Ureter (tissue), 1 donor: Measurements from ENCODE around the gene SF3B6. TPM values are rescaled to one million over a fixed set of nuclear protein-coding genes. Genes with fewer than 3 reads are reported as not detected.
"Not testable (repeated sequence)": the region's sequence is repeated elsewhere in the genome, so short reads cannot be mapped to it uniquely, and the experiment has no call there.

ENCODE experiments used
- DNase-seq: peaks from one replicate; pipeline ENCODE4 v3.0.0-alpha.2; 2020; ENCODE audit warnings: low spot score
- total RNA-seq: library from RNA; stranded (reverse); gene quantifications from one replicate; pipeline ENCODE4 v1.2.4, GENCODE V29; 2023
- donor health status: DM: yes; HTN: yes; CAD: no.

Gene SF3B6, protein sequence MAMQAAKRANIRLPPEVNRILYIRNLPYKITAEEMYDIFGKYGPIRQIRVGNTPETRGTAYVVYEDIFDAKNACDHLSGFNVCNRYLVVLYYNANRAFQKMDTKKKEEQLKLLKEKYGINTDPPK
- total RNA-seq, result 70.5 TPM

DNA sequence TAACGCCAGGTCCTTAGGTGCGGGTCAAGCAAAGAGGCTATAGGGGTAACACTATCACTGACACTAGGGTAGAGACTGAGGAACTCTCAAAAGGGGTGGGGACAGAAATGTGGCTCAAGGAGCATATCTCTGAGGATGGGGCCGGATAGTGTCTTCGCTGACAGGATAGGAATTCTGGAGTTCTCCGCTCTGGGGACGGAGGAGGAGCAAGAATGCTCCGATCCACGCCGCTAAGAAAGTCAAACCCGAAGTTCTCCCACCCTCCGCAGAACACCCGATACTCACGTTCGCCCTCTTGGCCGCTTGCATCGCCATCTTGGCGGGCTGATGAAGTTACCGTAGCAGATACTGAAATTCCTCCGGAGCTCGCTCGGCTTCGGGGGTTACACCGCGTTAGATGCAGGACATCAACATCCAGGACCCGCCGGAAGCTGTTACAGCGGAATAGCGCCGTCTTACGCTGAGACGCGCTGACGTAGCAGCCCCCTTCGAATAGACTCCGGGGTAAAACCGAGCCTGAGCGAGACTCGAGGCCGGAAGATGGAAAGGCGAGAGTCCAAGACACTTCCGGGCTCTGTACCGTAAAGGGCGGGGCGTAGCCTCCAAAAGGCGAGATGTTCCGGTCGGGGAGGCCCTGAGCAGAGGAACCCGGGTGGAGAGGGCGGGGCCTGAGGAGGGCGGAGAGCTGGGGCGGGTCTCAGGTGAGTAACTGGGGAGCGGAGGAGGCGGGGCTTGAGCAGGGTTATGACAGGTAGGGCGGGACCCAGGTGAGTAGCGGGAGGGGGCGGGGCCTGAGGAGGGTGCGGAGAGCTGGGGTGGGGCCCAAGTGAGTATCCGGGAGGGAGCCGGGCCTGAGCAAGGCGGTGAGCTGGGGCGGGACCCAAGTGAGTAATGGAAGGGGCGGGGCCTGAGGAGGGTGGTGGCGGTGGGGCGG is at the start of gene SF3B6:
Gene SF3B6, minus strand, starts transcription at position 412 of the 934 bp plus-strand sequence. Its CDS starts 97 bp downstream, at position 315.
- DNase-seq, result peak; percentile 100

DNA sequence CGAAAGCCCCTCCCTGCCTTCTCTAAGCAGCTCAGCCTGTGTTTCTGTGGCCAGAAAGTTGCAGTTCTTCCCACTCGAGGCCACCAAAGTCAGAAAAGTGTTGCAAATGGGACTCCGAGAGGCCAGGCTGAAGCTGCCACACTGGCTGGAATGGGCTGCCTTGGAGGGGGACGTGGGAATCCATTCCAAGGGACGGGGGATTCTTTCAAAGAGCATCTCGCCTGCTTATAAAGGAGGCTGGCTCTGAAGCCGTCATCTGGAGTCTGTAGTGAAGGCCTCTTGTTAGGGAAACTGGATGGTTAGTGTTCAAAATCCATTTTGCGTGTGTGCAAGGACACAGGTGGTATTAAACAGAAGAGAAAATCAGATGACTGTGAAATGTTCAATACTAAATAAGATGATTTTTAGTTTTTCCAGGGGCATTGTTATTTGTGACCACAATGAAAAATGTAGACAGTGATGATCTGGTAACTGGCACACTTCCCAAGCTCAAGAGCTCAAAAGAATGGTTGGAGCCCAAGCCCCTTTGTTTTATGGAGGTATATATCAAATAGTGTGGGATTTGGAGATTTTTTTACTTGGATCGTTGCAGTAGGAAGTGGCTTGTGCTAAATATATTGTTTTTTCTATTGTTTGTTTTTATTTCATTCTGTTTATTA is 47.9 kb upstream of the SF3B6 start:
- DNase-seq, result no peak

DNA sequence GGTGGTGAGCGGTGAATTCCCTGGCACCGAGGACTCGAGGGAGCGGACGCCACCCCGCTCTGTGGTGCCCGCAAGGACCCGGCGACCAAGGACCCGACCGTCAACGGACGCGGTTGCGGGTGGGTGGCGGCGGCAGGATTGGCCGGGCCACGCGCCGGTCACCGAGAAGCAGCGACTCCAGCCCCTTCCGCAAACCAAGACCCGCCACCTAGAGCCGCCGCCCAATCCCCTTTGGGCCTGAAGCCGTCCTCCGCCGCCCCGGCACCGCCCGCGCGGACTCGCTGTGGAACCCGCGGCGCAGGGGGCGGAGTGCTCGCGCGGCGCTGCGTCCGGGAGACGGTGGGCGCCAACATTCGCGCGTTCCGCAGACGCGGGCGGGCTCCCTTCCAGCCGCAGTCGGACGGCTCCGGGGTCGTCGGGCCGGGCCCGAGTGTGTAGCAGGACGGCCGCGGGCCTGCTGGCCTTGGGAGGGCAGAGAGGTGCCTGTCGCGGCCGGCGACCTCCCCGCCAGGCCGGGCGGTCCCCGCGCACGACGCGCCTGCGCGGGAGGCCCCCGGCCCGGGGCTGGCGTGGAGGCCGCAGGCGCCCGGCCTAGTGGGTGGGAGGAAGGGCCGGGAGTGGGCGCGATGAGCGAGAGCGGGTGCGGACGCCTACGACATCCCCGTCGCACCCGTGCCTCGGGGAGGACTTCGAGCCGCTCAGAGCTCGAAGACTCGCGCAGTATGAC is 47.2 kb upstream of the SF3B6 start, which contains the start of the genes FAM228B and PFN4:
Gene FAM228B, plus strand, starts transcription at position 275 of the 727 bp plus-strand sequence. CDS start 893 bp downstream, outside the sequence.
Gene PFN4, minus strand, starts transcription at position 140 of the 727 bp plus-strand sequence. CDS start 799 bp downstream, outside the sequence.
- DNase-seq, result peak; percentile 90

DNA sequence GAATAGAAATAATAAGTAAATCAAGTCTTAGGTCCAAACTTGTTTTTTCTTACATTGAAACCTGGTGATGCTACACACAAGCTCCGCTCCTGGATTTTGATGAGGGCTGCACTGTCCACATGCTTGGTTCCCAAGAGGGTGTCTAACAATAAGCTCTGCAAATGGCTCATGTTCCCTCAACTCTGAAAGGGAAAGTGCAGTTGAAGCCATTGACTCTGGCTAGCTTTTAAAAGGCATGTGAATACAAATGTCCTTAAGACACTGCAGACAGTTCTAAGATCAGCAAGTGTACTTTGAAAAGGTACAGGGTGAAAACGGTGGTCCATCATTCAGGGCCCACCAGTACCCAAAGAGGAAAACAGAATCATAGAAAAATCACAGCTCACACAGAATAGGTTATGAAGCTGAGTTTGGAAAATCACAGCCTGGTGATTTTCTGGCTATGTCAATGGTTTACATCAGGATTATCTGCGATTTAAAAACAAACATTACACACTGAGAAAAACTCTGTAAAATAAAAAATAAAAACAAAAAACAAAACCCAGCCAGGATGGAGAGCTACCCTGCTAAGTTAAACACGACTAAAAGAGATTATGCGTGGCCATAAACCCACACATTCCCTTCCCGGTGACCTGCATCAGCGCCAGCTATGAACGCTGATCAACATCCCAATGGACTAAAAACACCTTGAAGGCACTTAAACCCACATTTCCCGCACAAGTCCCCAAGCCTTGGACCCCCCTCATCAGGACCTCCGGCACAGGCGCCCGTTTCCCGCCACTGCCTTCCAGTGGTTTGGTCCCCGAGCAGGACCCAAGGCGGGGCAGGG is 46.5 kb upstream of the SF3B6 start:
- DNase-seq, result no peak

DNA sequence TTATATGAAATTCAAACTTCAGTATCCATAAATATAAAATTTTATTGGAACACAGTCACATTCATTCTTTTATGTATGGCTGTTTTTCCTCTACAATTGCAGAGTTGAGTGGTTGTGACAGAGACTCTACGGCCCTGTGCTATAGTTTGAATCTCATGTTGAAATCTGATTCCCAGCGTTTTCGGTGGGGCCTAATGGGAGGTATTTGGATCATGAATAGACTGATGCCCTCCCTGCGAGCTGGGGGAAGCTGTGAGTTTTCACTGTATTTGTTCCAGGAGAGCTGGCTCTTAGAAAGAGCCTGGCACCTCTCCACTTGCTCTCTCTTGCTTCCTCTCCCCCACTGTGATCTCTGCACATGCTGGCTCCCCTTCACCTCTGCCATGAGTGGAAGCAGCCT is 45.3 kb upstream of the SF3B6 start:
- DNase-seq, result no peak

DNA sequence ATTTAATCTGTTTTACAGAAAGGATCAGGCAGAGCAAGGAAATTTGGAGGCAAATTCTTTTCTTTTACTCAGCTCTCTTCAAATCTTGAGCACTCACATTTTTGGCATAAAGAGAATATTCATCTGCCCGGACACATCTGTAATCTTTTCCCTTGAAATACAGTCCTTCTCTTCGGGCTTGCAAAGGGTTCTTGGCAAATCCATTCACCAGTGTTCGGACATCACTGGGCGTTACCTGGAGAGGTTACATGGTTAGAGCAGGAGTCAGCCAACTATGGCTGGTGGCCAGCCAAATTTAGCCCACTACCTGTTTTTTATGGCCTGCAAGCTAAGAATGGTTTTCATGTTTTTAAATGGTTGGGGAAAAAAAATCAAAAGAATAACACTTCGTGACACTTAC is 44.9 kb upstream of the SF3B6 start:
- DNase-seq, result no peak

DNA sequence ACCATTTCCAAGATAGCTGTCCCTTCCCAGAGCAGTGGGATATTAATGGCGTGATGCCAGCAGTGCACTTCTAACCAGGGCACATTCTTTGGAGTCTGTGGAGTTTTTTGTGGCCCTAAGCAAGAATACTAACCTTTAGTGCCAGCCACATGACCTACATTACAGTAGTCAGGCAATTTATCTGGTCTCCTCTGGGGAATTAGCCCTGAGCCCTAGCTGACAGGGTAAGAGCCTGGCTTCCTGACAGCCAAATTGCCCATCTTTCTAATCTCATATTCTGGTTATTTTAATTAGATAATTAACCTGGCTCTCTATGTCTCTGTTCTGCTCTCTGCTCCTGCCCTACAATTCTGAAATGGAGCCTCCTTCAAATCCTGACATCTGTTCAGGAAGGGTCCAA is 41.8 kb upstream of the SF3B6 start:
- no peak for DNase-seq

DNA sequence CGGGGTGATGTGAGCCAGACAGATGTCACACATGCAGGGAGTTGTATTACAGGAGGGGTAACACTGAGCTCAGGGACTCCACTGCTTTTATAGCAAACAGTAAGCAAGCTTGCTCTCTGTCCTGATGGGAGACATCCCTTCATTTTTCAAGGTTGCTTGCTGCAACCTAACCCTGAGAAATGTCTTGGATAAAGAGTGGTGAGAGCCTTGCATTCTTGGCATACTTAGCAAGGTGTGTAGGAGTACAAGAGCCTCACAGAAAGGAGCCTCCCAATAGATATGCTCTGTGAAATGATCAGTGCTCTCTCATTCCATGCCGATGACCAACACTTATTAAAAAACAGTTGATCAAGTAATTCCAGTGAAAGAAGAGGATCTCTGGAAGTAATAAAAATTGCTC is 38.9 kb upstream of the SF3B6 start:
- DNase-seq, result no peak

DNA sequence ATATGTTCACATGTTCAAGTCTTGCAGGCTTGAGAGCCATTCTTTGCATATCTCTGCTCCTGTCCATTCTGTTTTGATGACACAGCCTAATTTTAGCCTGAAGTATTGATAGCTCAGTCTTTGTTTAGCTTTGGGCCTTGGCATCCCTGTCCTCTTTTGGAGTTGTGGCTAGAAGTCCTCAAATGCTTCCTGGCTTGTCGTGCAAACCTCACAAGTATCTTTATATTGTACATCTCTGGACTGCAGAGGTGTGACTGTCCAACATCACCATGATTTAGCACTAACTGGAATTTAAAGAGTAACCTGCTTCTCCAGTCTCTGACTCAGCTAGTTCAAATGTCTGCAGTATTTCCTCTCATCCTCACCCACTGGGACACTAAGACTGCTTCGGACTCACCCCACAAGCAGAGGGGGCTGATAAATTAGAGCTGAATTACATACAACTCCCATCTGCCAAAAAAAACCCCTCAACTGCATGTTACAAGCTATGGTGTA is 35.3 kb upstream of the SF3B6 start:
- DNase-seq, result no peak

DNA sequence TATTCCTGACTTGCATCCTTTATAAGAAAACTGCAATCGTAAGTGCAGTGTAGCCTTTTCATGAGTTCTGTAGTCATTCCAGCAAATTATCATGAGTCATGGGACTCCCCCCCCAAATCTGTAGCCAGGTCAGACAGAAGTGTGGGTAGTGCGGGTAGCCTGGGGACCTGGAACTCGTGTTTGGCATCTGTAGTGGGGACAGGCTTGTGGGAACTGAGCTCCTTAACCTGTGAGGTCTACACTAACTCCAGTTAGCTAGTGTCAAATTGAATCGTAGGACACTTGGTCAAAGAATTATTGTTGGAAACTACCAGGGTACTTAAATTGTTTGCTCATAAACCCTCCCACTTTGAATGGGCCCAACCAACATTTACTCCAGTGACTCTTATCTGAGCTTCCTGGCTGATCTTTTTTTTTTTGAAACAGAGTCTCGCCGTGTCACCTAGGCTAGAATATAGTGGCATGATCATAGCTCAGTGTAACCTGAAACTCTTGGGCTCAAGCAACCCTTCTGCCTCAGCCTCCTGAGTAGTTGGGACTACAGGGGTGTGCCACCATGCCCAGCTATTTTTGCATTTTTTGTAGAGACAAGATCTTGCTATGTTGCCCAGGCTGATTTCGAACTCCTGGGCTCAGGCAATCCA is 34.7 kb upstream of the SF3B6 start:
- DNase-seq, result no peak

DNA sequence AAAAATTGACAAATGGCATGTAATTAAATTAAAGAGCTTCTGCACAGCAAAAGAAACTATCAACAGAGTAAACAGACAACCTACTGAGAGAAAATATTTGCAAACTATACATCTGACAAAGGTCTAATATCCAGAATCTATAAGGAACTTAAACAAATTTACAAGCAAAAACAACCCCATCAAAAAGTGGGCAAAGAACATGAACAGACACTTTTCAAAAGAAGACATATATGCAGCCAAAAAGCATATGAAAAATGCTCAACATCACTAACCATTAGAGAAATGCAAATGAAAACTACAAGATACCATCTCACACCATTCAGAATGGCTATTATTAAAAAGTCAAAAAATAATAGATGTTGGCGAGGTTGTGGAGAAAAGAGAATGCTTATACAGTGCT is 33.3 kb upstream of the SF3B6 start:
- DNase-seq, result not testable (repeated sequence)

DNA sequence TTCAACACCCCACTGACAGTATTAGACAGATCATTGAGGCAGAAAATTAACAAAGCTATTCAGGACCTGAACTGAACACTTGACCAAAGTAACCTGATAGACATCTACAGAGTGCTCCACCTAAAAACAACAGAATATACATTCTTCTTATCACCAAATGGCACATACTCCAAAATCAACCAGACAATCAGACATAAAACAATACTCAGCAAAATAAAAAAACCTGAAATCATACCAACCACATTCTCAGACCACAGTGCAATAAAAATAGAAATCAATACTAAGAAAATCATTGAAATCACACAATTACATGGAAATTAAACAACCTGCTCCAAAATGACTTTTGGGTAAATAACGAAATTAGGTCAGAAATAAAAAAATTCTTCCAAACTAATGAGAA is 31.2 kb upstream of the SF3B6 start:
- DNase-seq, result no peak

DNA sequence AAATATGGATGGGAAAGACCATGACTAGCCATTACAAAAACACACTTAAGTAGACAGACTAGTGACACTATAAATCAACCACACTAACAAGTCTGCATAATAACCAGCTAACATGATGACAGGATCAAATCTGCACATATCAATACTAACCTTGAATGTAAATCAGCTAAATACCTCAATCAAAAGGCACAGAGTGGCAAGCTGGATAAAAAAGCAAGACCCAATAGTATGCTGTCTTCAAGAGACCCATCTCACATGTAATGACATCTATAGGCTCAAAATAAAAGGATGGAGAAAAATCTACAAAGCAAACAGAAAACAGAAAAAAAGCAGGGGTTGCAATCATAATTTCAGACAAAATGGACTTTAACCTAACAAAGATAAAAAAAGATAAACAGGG is 30.7 kb upstream of the SF3B6 start:
- no peak for DNase-seq

DNA sequence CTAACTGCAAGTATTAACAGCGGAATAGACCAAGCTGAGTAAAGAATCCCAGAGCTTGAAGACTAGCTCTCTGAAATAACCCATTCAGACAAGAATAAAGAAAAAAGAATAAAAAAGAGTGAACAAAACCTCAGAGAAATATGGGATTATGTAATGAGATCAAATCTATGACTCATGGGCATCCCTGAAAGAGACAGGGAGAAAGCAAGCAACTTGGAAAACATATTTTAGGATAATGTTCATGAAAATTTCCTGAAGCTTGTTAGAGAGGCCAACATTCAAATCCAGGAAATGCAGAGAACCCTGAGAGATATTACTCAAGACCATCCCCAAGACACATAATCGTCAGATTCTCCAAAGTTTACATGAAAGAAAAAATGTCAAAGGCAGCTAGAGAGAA is 29.7 kb upstream of the SF3B6 start:
- DNase-seq, result no peak

DNA sequence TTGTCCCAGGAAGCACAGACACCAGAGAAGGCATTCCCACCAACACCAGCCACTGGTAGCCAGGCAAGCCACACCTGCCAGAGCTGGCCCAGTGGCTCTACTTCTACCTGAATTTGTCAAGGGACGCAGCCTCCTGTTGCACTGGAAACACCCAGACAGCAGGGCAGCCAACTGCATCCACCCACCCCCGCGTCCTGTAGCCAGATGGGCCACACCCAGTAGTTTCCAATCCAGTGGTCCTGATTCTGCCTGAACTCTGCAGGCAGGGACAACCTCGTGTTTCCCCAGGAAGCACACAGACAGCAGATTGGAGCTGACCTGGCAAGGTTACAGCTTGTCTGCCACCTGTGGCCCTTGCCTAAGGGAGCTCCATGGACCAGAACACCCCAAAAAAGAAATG is 28.8 kb upstream of the SF3B6 start:
- no peak for DNase-seq

DNA sequence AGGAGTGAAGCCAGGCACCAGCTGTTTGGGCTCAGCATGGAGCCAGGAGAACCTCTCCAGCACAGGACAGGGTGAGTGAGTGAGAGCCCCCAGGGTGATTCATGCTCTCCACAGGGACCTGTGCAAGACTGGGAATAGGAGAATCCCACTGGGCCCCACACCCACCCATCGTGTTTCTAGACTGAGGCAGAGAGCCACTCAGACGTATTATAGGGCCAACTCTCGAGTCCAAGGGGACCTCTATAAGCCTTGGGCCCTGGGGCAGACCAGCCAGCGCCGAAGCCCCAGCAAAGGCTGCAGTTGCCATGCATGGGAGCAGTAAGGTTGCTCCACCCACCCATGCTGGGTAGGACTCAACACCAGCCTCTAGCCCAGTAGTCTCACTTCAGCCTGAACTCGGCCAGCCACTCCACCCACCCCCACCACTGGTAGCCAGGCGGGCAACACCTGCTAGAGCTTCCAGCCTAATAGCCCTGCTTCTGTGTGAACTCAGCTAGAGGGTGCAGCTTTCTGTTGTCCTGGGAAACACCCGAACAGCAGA is 28.1 kb upstream of the SF3B6 start:
- no peak for DNase-seq

DNA sequence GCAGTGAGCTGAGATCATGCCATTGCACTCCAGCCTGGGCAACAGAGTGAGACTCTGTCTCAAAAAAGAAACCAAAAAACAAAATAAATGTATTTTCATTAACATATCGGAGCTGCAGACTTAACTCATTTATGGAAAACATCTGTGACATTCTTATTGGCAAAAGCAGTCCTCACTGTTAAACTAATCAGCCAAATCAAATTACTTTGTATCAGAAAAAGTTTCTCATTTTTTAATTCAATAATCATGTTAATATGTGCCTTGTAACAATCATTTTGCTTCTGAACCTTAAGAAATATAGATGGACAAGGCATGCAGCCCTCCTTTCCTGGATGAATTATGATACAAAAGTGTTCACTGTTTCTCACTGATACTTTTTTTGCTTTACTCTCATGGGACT is 26.6 kb upstream of the SF3B6 start:
- DNase-seq, result no peak

DNA sequence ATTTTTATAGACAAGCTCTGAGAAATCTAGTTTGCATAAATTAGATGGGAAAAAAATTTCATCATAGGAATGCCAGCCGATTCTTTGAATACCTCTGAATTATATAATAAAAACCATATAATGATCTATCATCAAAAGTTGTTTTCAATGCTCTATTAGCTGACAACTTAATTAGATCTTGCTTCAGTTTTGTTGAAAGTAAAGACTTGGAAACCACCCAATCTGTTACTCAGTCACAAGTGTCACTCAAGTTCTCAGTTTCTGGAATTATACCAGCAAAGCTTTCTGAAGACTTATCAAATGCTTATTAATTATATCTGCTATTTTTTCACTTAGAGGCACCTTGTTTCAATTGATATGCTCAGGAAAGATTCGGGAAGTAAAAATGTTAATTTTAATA is 25.9 kb upstream of the SF3B6 start:
- no peak for DNase-seq

DNA sequence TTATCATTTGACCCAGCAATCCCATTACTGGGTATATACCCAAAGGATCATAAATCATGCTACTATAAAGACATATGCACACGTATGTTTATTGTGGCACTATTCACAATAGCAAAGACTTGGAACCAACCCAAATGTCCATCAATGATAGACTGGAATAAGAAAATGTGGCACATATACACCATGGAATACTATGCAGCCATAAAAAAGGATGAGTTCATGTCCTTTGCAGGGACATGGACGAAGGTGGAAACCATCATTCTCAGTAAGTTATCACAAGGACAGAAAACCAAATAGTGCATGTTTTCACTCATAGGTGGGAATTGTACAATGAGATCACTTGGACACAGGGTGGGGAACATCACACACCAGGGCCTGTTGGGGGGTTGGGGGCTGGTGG is 24.6 kb upstream of the SF3B6 start:
- DNase-seq, result not testable (repeated sequence)

DNA sequence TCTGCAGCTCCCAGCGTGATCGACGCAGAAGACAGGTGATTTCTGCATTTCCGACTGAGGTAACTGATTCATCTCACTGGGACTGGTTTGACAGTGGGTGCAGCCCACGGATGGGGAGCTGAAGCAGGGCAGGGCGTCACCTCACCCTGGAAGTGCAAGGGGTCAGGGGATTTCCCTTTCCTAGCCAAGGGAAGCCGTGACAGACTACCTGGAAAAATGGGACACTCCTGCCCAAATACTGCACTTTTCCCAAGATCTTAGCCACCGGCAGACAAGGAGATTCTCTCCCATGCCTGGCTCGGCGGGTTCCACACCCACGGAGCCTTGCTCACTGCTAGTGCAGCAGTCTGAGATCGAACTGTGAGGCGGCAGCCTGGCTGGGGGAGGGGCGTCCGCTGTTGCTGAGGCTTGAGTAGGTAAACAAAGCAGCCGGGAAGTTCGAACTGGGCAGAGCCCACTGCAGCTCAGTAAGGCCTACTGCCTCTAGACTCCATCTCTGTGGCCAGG is 19.1 kb upstream of the SF3B6 start:
- DNase-seq, result not testable (repeated sequence)
